Spinal cord (tissue), 10 donors: ENCODE results near the gene CDKN2B-AS1. TPM values are rescaled to one million over a fixed set of nuclear protein-coding genes. Genes with fewer than 3 reads are reported as not detected.
A peak's percentile ranks its signal among the peaks of the same experiment; 100 is the strongest.

Experiments
- DNase-seq, 6 donors: peaks; one replicate each; pipeline versions ENCODE4 v3.0.0 to v3.0.0-alpha.2; 2013 to 2015; ENCODE audit warnings: low spot score in 6 of 6, low read depth in 4 of 6
- H3K27ac ChIP-seq: one replicate; pipeline ENCODE4 v1.5.1; 2013; ENCODE audit warnings: low read depth, low read length, control low read depth
- H3K27me3 ChIP-seq: one replicate; pipeline ENCODE4 v1.6.1; 2013; ENCODE audit warnings: low read length; ENCODE audit not compliant: control insufficient read depth, insufficient read depth
- H3K36me3 ChIP-seq: one replicate; pipeline ENCODE4 v1.6.1; 2013; ENCODE audit warnings: low read length; ENCODE audit not compliant: control insufficient read depth, insufficient read depth
- H3K4me1 ChIP-seq: one replicate; pipeline ENCODE4 v1.6.1; 2013; ENCODE audit warnings: low read length; ENCODE audit not compliant: control insufficient read depth, insufficient read depth
- H3K4me3 ChIP-seq: one replicate; pipeline ENCODE4 v1.5.1; 2013; ENCODE audit warnings: low read depth, low read length, control low read depth
- H3K9me3 ChIP-seq: one replicate; pipeline ENCODE4 v1.6.1; 2013; ENCODE audit warnings: low read length; ENCODE audit not compliant: control insufficient read depth, insufficient read depth
- WGBS: methylation state at CpG from one replicate; pipeline ENCODE4 v1.1.5; 2013; ENCODE audit warnings: missing lambda C conversion rate; ENCODE audit not compliant: insufficient coverage; 5-methylcytosine and 5-hydroxymethylcytosine counted together
- polyA plus RNA-seq, 2 donors: library from polyadenylated mRNA; unstranded; fragments of 120-200 nt; gene quantifications; one replicate each; pipeline ENCODE4 v1.2.1, GENCODE V29; 2013; ENCODE audit not compliant: insufficient read length in 2 of 2
- total RNA-seq, 2 donors: library from RNA; depleted of rRNA in 1 of 2; stranded (reverse); fragments of 120-200 nt in 1 of 2; fragments of >200 nt in 1 of 2; gene quantifications; one replicate each; pipeline versions ENCODE4 v1.2.3 to v1.2.4, GENCODE V29; 2013 to 2014
- donor health status: healthy.

CDKN2B-AS1 gene
- total and polyA plus RNA-seq, 4 donors, result 0.29 to 0.55 (median 0.50) TPM

DNA sequence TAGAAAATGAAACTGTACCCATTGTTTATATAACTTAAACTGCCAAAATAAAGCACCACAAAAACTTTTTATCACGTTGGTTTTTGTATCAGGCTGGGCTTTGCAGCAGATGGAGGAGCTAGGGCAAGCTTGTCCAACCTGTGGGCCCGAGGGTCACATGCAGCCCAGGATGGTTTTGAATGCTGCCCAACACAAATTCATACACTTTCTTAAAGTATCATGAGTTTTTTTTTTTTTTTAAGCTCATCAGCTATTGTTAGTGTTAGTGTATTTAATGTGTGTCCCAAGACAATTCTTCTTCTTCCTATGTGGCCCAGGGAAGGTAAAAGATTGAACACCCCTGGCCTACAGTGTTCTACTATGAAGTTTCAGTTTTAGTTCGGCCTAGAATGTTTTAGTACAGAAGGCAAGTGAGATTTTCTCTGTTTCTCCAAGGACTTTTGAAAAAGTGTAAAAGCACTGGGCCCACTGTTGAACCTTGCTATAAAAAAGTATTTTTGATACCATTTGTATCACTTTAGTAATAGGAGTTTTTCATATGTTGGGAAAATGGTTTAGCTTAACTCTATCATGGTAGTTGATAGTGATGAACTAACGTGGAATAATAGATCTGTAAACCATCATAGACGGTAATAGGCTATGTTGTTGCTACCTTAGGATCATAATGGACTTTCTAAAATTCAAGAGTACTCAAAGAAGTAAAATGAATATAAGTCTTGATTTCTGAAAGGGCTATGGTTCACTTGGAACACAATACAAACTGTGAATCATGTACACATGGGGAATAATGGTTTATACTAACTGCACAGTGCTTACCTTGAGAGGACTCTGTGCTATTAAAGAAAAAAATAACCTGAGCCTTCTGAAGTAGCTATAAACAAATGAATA is 3.3 kb upstream of the CDKN2B-AS1 start:
- Histone ChIP-seq H3K27me3 (peaks cover 93% of the 10 kb centered on the region), H3K4me3 (no peak overlapping the region), H3K36me3 (no peaks in the 10 kb centered on the region), H3K27ac (no peak overlapping the region), H3K9me3 (peaks cover 1% of the 10 kb centered on the region), H3K4me1 (peaks cover 30% of the 10 kb centered on the region)
- WGBS, result no CpG with 5 or more reads among the region's 5 CpGs
- no peak for DNase-seq

DNA sequence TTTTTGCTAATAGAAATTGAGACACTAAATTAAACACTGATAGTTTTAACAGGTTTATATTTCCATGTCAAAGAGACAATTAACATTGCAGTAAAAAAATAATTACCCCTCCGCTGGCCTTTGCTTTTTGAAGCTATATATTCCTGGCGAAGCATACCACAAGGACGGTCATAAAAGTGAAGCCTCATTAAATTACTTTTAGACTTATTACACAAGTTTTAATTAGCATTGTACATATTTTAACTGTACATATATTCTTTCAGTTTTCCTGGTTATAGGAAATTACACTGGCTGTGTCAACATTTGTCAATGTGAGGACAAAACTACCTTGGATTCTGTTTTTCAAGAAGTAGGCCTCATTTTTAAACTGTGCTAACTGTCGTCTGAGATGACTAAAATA is 1.6 kb upstream of the CDKN2B-AS1 start:
- peak in 1 of 6 donors; percentile 9 for DNase-seq
- Histone ChIP-seq H3K27me3 (peaks cover 89% of the 10 kb centered on the region), H3K27ac (no peak overlapping the region), H3K4me3 (no peak overlapping the region), H3K9me3 (peaks cover 1% of the 10 kb centered on the region), H3K4me1 (peaks cover 30% of the 10 kb centered on the region), H3K36me3 (no peaks in the 10 kb centered on the region)
- 30% methylated on average over 1 of the region's 4 CpGs for WGBS

DNA sequence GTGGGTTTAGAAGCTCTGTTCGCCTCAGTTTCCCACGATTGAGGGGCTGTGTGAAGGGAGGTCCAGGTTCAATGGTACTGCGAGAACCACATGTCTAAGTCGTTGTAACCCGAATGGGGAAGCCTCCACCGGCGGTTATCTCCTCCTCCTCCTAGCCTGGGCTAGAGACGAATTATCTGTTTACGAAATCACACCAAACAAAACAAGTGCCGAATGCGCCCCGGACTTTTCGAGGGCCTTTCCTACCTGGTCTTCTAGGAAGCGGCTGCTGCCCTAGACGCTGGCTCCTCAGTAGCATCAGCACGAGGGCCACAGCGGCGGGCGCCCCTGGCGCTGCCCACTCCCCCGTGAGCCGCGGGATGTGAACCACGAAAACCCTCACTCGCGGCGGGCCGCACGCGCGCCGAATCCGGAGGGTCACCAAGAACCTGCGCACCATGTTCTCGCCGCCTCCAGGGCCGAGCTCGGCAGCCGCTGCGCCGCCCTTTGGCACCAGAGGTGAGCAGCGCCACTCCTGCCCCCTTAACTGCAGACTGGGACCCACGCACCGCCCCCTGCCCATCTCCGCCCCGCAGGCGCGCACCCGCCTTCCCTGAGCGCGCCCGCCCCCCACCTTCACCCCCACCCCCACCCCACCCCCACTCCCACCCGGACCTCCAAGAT is 567 bp upstream of the CDKN2B-AS1 start, which contains the start of gene CDKN2A:
CDKN2A (minus strand) TSS at position 500 of the 663 bp plus-strand sequence.
- peak in 1 of 6 donors; percentile 9 for DNase-seq
- 1% methylated on average over 40 of the region's 53 CpGs for WGBS
- peaks cover 83% of the 10 kb centered on the region for H3K27me3 ChIP-seq

DNA sequence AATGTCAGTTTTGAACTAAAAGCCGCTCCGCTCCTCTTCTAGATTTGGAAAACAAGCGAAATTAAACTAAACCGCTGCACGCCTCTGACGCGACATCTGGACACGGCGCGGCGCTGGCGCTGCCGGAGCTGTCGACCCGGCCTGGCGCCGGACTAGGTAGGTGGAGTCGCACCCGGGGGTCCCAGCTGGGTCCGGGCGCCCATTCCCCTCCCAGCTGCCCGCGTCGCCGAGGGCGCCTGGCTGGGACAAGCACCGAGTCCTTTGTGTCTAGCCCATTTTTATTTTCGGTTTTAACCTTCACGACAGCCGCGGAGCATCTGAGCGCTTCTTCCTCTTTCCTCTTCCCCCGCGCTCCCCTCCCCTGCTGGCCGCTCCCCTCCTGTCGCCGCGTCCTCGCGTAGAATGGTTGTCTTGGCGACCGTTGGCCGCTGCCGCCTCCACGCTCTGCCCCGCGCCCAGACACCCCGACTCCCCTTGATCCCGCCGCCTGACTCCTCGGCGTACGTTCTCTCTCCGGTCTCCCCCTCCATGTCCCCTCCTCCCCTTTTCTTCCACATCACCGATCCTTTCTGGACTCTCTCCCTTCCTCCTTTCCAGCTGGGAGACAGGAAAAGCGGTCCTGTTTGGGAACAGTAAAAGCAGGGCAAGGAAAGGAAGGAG is 545 bp downstream of the CDKN2B-AS1 start:
- Histone ChIP-seq H3K9me3 (peaks cover 1% of the 10 kb centered on the region), H3K36me3 (no peaks in the 10 kb centered on the region), H3K4me3 (peak overlapping the region; percentile 62), H3K27ac (peak overlapping the region; percentile 7), H3K4me1 (peaks cover 26% of the 10 kb centered on the region), H3K27me3 (peaks cover 76% of the 10 kb centered on the region)
- WGBS, result under 1% methylated on average over 55 of the region's 56 CpGs
- DNase-seq, result peak in 2 of 6 donors; percentile 63 to 76

More for the DNA sequence above, 567 bp upstream of the CDKN2B-AS1 start, which contains the start of gene CDKN2A:
- Histone ChIP-seq H3K9me3 (peaks cover 1% of the 10 kb centered on the region), H3K4me3 (peak within 1 kb of the TSS; percentile 62), H3K27ac (peak within 1 kb of the TSS; percentile 7), H3K4me1 (peaks cover 30% of the 10 kb centered on the region), H3K36me3 (no peaks in the 10 kb centered on the region)

DNA sequence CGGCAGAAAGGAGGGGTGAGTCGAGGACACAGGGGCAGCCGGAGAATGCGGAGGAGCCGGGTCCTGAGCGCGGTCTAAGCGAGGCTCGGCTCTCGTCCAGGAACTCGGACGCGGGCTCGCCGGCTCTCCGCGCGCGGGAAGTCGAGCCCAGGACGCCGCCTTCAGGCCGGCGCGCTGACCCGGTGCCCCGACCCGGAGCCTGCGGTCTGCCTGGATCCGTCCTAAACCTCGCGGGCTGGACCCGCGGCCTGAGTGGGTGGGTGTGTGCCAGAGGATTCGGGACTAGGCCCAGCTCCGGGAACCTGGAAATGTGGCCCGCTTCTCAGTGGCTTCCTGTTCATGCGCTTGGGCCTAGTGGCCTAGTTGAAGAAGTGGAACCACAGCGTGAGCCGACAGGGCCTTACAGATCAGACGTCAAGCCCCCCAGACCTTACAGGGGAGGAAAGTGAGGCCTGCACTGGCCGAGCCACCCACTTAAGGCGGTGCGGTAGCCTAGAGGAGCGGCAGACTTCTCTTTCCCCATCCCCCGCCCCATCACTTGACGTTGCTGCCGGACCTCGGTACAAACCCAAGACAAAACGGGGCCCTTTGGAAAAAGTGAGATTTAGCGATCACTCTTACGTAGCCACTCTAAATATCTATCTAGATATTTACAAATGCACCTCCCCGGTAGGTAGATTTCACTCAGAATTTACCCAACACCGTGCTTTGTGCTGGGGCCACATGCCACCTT is 1.2 kb downstream of the CDKN2B-AS1 start:
- peak in 1 of 6 donors; percentile 10 for DNase-seq
- peaks cover 1% of the 10 kb centered on the region for H3K9me3 ChIP-seq
- peak overlapping the region; percentile 7 for H3K27ac ChIP-seq
- H3K4me1 ChIP-seq, result peaks cover 26% of the 10 kb centered on the region
- peak overlapping the region; percentile 62 for H3K4me3 ChIP-seq
- no peaks in the 10 kb centered on the region for H3K36me3 ChIP-seq
- WGBS, result 8% methylated on average over 54 of the region's 54 CpGs
- H3K27me3 ChIP-seq, result peaks cover 75% of the 10 kb centered on the region

DNA sequence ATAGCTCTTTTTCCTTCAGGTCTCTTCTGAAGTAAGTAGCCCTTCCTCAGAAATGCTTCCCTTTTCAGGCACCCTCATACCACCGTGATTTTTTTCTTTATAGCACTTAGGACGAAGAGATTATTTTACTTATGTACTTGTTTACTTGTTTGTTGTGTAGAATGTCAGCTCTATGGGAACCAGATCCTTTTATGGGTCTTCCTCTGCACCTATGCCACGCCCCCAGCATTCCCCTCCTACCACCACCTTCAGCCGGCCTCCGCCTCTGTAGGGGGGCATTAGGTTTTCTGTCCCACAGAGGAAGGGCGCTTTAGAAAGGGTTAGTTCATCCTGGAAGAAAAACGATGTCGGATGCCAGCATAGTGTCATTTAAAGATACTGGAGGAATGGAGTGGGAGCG is 1.8 kb downstream of the CDKN2B-AS1 start:
- no peaks in the 10 kb centered on the region for H3K36me3 ChIP-seq
- WGBS, result 31% methylated on average over 4 of the region's 9 CpGs
- H3K4me3 ChIP-seq, result no peak overlapping the region

DNA sequence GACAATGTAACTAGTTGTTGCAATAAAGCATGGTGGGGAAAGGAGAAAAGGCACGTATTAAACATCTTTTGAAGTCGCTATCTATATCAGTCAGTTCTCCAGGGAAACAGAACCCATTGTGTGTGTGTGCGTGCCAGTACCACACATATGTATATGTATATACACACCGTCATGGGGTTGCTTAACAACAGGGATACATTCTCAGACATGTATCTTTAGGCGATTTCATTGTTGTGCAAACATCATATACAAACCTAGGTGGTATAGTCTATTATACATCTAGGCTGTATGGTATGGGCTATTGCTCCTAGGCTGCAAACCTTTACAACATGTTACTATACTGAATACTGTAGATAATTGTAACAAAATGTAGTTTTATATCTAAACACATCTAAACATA is 2.3 kb downstream of the CDKN2B-AS1 start:
- peaks cover 1% of the 10 kb centered on the region for H3K9me3 ChIP-seq
- no peaks in the 10 kb centered on the region for H3K36me3 ChIP-seq
- no CpG with 5 or more reads among the region's 5 CpGs for WGBS
- H3K27ac ChIP-seq, result no peak overlapping the region
- H3K27me3 ChIP-seq, result peaks cover 75% of the 10 kb centered on the region
- peaks cover 26% of the 10 kb centered on the region for H3K4me1 ChIP-seq
- H3K4me3 ChIP-seq, result no peak overlapping the region
- DNase-seq, result no peak

More for the DNA sequence above, 1.8 kb downstream of the CDKN2B-AS1 start:
- Histone ChIP-seq H3K27me3 (peaks cover 74% of the 10 kb centered on the region), H3K27ac (no peak overlapping the region), H3K9me3 (peaks cover 1% of the 10 kb centered on the region), H3K4me1 (peaks cover 26% of the 10 kb centered on the region)
- DNase-seq, result no peak

DNA sequence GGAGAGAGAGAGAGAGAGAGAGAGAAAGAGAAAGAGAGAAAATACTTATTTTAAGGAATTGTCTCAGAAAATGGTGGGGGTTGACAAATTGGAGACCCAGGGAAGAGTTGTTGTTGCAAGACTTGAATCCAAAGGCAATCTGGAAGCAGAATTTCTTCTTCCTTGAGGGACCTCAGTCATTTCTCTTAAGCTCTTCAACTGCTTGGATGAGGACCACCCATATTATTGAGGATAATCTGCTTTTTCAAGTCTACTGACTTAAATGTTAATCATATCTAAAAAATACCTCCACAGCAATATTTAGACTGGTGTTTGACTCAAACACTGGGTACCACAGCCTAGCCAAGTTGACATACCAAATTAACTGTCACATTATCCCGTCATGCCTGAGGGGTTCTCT is 2.9 kb downstream of the CDKN2B-AS1 start:
- no peak overlapping the region for H3K27ac ChIP-seq
- H3K36me3 ChIP-seq, result no peaks in the 10 kb centered on the region
- H3K27me3 ChIP-seq, result peaks cover 78% of the 10 kb centered on the region
- peaks cover 1% of the 10 kb centered on the region for H3K9me3 ChIP-seq
- no peak overlapping the region for H3K4me3 ChIP-seq
- H3K4me1 ChIP-seq, result peaks cover 26% of the 10 kb centered on the region
- DNase-seq, result no peak
- no CpG with 5 or more reads among the region's 1 CpG for WGBS

DNA sequence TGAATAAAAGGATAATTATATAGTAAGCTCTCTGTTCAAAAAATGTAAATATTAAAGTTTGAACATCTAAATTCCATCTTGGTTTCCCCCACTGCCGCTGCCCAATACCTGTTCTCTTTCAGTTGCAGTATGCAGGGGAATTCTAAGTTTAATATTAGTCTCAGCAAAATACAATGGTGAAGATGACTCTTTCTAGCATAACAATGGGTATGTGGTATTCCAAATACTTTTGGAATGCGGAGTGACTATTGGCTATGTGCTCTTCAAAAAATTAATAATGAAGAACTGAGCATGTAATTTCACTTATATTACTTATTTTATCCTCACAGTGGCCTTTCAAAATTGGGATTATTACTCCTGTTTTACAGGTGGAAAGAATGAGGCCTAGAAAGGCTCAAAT is 3.4 kb downstream of the CDKN2B-AS1 start:
- Histone ChIP-seq H3K27ac (no peak overlapping the region), H3K27me3 (peaks cover 79% of the 10 kb centered on the region), H3K9me3 (peaks cover 1% of the 10 kb centered on the region), H3K4me3 (no peak overlapping the region), H3K4me1 (peaks cover 26% of the 10 kb centered on the region), H3K36me3 (no peaks in the 10 kb centered on the region)
- DNase-seq, result no peak
- no CpG with 5 or more reads among the region's 2 CpGs for WGBS
